Measurements from ENCODE around the gene SLC6A12.

The SLC6A12 gene

DNA sequence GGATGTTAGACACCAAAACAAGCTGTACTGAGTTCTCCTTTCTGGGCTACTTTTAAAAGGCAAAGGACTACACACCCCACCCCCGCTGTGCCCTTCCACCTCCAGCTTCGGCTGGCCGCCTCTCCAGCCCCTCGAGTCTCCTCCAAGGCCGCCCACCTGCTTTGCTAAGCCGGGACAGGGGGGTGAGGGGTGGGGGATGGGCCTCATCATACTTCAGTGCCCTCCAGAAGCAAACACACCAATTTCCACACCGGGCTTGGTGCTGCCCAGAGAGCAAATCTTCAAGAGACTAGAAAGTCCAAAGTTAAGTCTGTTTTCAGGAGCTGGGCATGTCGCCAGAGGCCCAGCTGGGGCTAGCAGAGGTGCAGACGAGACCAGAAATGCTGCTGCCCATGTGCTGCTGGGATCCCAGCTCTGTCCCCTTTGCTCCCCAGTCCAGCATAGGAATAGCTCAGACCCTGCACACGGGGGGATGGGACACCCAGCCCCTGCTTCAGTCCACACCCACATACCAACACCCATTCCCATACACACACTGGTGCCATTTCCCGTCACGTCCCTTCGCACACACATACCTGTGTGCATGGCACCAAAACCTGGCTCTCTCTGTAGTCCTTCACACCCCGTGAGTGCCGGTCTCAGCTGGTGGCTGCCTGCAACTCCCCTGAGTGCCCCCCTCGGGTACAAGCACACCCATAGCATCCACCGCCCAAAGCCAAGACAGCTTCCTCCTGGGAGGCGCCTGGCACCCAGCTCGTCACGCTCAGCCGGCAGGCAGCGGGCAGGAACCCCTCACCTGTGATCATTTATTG lies 1.0 kb downstream of the SLC6A12 start:
- no peak for DNase-seq

GRCh38 chr12:212415-212714 lies 1.6 kb downstream of the SLC6A12 start:
- DNase-seq = no peak

- DNase-seq = no peak
These were observed 2.1 kb downstream of the SLC6A12 start for GRCh38 chr12:211639-212414.

- no peak for DNase-seq
These were observed 2.9 kb downstream of the SLC6A12 start for GRCh38 chr12:211142-211465.

- DNase-seq = no peak
These were observed 3.4 kb downstream of the SLC6A12 start for GRCh38 chr12:210277-211141.

GRCh38 chr12:209851-210250 lies 4.1 kb downstream of the SLC6A12 start:
- no peak for DNase-seq

DNA sequence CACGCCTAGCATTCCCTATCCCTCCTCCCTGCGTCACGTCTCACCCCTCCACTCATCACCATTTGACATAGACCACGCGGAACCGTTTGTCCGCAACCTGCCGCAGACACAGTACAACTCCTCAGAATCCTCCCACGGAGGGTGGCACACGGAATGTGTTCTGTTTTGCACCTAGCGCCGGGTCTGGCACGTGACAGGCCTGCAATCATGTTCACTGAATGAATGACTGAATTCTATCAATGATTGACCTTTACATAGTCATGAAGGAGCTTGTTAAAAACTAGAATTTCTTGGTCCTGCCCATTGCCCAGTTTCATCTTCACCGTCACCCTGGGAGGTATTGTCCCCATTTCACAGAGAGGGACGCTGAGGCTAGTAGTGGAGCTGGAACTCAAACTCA lies 4.7 kb downstream of the SLC6A12 start:
- no peak for DNase-seq

GRCh38 chr12:208813-209212 lies 5.1 kb downstream of the SLC6A12 start:
- no peak for DNase-seq

DNA sequence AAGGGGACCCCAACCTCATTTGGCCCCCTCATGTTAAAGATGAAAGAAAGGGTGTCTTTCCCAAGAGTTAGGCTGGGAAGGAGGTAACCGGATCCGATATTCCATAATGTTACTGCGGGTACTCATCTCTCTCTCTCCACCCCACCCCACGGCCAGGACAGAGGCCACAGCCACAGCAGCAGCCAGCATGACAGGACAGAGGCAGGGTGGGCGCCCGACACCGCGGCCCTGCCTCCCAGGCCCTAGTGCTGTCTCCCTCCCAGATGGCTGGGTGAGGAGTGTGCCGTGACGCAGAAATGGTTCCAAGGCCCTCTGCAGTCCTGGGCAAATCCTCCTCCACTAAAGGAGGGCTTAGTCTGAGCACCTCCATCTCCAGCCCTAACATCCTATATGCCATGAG lies 6.2 kb downstream of the SLC6A12 start:
- DNase-seq = no peak

DNA sequence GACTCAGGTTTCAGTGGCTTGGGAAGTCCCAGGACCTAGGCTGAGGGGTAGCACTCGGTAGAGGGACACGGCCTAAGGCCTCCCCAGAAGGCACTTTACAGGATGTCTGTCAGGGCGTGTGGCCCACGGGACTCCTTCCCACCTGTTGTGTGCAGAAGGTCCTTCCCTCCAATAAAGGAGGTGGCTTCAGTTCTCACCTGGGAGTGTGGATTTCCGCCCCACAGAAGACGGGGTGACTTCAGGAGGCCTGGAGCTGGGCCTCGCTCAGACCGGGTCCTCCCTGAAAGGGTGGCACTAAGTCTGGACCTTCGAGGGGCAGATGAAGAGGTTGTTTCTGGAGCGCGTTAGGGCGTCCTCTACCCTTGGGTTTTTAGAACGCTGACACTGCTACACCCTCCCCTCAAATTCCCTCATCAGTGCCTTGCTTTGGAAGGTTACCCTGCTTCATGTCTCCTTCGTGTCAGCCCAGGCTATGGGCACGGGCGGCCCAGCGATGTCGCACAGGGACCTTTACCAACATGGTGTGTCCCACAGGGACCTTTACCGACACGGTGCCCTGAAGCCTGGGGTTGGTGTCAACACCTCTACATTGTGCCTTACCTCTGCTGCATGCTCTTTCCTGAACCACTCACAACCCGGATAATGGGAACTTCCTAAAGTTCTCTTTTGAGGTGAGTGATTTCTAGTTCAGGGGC lies 7.1 kb downstream of the SLC6A12 start:
- DNase-seq = no peak

DNA sequence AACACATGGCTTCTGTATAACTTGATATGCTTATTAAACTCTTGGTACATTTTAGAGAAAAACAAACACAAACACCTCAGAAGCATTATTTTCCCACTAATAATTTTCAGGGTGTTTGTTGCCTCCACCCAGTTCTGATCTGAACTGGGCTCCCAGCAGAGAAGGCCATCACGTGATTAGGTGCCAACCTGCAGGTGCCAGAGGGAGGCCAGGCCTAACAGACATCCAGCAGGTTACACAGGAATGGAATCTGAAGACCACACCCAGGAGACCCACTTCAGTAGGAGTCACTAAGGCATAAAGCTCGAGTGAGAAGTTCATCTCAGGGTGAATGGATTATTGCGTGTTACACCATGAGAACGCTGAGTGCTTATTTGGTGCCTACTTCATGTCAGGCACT lies 8.9 kb downstream of the SLC6A12 start:
- no peak for DNase-seq

DNA sequence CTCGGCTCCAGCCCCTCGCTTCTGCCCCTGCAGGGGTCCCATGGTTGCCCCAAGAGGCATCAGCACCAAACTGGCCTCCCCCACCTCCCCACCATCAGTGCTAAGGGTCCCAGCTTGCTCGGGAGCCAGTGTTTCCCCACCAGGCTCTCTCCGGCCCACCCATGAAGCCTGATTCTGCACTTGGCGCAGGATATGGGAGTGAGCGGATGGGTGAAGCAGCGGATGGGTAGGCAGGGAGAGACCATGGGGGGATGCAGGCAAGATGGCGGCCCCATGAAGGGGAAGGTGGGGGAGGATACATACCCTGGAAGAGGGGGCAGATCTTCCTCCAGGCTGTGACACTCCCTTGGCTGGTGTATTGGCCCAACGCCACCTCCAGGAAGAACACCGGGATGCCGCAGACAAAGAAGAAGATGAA lies 9.7 kb downstream of the SLC6A12 start:
- no peak for DNase-seq

- no peak for DNase-seq
These were observed 10.3 kb downstream of the SLC6A12 start for GRCh38 chr12:203462-204260.

- no peak for DNase-seq
These were observed 10.9 kb downstream of the SLC6A12 start for GRCh38 chr12:203074-203461.

DNA sequence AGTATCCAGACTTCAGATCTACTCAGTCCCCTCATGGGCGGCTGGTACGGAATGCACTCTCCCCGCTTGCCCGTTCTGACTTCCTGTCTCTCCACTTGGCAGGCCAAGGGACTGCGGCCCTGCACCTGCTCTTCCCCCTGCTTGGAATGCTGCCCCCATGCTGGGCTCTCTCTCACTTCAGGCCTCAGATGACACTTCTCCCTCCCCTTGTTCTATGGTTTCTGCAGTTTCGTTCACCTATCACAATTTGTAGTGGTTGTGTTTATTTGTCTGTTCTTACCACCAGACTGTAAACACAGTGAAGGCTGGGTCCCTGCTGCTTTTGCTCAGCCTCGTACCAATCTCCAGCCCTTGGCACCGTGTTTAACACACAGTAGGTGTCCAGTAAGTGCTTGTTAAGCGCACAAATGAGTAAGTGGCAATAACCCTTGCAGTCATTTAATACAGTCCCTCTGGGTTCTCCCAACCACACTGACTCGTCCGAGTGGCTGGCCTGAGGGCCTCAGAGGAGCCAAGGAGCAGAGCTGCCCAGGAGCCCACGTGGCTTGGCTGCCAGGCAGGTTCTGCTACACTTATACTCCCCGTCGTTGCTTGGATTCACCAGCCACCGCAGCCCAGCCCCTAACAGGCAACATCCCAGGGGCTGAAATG lies 11.8 kb downstream of the SLC6A12 start:
- no peak for DNase-seq

DNA sequence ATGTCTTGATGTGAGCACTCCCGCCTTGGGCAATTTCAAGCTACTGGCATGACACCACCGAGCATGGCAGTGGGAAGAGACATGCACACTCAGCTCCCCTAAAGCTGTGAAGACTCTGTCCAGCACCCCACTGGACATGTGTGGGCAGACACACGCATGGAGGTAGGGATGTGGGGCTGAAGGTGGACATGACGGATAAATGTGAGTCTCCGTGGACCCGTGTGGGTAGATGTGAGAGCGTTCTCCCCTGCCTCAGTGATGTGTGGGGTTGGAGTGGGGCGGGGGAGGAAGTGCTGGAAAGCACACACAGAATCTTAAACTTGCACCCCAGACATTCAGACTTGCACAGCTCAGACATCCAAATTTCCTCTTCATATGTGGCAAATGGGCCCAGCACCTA lies 12.6 kb downstream of the SLC6A12 start:
- no peak for DNase-seq

DNA sequence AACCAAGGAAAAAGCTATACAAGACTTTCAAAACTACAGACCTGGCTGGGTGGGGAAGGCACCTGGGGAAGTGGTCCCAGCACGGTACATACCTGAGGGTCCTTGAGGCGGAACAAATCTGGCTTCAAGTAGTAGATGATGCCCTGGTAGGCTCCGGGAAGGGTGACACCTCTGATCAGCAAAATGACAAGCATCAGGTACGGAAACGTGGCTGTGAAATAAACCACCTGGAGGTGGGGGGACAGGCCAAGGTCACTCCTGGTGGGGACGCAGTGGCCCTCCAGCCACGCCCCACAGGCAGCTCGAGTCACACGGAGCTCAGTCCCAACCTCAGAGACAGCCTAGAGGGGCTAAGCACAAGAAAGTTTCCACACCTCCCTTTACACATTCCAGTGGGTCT lies 15.3 kb downstream of the SLC6A12 start:
- no peak for DNase-seq

DNA sequence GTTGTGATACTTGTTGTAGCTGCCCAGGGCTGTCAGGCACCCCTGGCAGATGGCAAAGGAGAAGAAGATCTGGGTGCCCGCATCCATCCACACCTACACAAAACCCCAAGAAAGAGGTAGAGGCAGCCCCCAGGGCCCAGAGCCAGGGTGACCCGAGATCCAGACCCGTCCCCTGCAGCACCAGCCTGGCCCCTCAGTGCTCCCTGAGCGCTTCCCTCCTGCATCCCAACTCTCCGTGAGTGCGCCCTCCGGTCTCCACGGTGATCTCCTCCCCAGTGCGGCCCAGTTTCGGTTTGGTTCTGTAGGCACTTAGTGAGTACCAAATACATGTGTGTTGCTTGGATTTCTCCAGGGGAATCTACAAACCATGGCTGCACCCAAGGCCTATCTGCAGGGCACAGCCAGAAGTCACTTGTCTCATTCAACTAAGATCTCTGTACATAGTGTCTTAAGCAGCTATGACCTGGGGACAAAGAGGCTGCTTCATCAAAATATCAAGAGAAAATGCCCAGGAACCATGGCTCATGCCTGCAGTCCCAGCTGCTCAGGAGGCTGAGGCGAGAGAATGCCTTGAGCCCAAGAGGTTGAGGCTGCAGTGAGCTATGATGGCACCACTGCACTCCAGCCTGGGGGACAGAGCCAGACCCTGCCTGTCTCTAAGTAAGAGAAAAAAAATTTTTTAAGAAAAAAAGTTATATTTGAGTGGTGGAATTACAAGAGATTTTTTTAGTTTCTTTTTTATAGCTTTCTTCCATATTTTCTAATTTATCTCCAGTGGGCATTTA lies 15.9 kb downstream of the SLC6A12 start:
- DNase-seq = no peak

DNA sequence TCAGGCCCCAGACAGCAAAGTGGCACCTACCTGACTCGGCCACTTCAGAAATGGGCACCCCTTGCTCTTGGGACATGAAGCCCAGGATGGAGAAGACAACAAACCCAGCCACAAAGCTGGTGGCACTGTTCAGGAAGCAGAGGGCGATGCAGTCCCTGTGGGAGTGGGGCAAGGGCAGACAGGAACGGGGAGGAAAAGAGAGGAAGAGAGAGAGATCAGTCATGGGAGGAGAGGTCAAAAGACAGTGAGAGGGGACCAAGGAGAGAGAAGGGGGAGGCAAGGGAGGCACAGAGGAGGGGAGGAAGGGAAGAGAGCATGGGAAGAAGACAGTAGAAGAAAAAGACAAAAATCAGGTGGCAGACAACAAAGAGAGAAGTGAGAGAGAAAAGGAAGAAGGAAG lies 16.6 kb downstream of the SLC6A12 start:
- no peak for DNase-seq

DNA sequence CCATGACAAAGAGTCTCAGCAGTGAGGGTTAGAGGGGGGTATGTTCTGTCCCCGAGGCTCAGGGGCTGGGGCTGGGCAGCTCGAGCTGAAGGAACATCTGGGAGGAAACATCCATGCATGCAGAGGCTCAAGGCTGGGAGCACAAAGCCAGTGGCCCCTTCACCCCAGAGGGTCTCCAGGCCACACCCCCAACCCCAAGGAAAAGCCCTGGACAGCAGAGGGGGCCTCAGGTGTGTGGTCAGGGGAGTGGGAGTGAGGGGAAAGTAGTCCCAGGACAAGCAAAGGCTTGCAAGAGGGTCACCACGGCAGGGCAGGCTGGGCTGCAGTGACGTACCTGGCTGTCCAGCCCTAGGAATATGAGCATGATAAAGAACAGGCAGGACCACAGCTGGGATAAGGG lies 17.5 kb downstream of the SLC6A12 start:
- DNase-seq = no peak

DNA sequence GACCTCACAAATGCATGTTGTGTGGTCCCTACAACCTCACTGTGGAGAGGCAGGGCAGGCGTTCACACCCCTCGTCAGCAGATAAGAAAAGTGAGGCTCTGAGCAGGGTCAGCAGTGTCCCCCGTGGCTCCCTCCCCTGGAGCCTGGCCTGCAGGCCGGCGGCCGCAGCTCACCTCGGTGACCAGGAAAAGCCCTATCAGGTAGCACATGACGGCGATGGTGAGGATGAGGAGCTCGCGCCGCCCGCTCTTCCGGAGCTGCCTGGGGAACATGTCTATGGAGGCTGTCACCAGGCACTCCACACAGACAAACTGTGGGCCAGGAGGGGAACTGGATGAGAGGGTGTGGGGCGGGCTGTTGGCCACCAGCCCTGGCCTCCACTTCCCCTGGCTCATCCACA lies 18.0 kb downstream of the SLC6A12 start:
- no peak for DNase-seq
